NB4 (cell line): ENCODE results near the gene DNAJC6.

Source experiments
- DNase-seq: peaks from one replicate; pipeline ENCODE4 v3.0.0; 2010; ENCODE audit warnings: low read depth
- H3K4me3 ChIP-seq: one replicate; pipeline ENCODE4 v1.5.1; 2011; ENCODE audit warnings: mild to moderate bottlenecking, low read depth, low read length, moderate library complexity
- CTCF ChIP-seq: IDR thresholded peaks from one replicate; pipeline ENCODE4 v1.5.1; 2012; ENCODE audit warnings: low read depth, low read length
- MAX ChIP-seq: IDR thresholded peaks from 2 replicates; pipeline ENCODE4 v1.6.1; 2011; ENCODE audit warnings: low read depth, low read length
- MYC ChIP-seq: IDR thresholded peaks from 2 replicates; pipeline ENCODE4 v1.6.1; 2011; ENCODE audit warnings: low read depth, low read length
- POLR2A ChIP-seq: IDR thresholded peaks from 2 replicates; pipeline ENCODE4 v1.6.1; 2011; ENCODE audit warnings: mild to moderate bottlenecking; ENCODE audit not compliant: insufficient read length; ENCODE audit errors: extremely low read depth

DNAJC6 gene

DNA sequence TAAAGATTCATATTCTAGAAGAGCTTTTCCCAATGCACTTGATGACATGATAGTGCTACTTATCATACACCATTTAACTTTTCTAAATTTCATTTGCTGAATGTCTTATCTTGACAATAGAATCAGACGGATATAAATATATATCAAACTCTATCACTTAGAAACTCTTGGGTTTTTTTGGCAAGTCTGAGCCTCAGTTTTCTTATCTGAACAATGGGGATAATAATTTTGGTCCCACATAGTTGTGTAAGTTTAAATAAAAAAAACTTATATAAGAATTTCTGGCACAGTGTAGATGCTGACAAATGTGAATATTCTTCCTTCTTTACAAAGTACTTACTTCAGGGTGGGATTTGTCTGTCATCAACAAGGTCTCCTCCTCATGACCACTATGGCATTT, 89.7 kb downstream of the DNAJC6 start:
- TF ChIP-seq POLR2A (no peak), MYC (no peak), CTCF (no peak), MAX (no peak)
- no peak for DNase-seq

DNA sequence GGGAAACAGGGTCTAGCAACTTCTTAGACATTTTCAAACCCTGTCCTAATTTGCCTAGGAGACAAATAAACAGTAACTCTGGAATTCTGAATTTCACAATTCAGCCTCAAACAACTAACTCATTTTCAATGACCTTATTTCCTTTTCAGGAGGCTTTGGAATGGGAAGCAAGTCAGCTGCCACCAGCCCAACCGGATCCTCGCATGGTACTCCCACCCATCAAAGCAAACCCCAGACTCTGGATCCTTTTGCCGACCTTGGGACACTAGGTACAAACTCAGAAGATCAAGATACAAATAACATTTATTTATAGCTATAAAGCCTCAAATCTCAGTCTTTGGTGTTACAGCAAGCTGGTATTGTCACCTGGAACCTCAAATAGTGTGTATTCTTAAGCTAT, 92.3 kb downstream of the DNAJC6 start:
- H3K4me3 ChIP-seq, result no peak overlapping the region
- DNase-seq, result no peak
- TF ChIP-seq MAX, result no peak
- no peak for TF ChIP-seq POLR2A
- no peak for TF ChIP-seq MYC
- no peak for TF ChIP-seq CTCF

More for the DNA sequence above, 89.7 kb downstream of the DNAJC6 start:
- H3K4me3 ChIP-seq, result no peak overlapping the region

GRCh38 chr1:65404941-65405340, 95.6 kb downstream of the DNAJC6 start:
- no peak for DNase-seq
- no peak overlapping the region for H3K4me3 ChIP-seq
- no peak for TF ChIP-seq MAX
- no peak for TF ChIP-seq POLR2A
- TF ChIP-seq MYC, result no peak
- no peak for TF ChIP-seq CTCF

GRCh38 chr1:65407877-65408276, 98.5 kb downstream of the DNAJC6 start:
- no peak for TF ChIP-seq POLR2A
- no peak overlapping the region for H3K4me3 ChIP-seq
- DNase-seq, result no peak

DNA sequence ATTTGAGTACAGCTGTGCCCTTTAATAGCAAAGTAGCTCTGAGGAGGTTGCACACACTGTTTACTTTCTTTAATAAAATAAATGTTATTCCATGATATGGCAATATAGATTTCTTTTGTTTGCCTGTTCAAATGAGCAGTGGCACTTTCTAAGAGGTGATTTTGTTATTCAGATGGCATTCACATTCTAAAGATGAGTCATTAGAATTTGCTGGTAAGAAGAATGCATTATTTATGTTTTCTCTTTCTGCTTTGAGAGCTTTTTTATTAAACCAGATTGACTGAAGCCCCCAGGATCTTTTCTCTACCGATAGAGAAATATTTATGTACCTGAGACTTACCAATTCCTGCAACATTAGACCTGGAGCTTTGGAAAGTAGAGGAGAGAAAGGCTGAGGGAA, 100.0 kb downstream of the DNAJC6 start:
- TF ChIP-seq MYC (no peak), CTCF (no peak), MAX (no peak), POLR2A (no peak)
- no peak overlapping the region for H3K4me3 ChIP-seq
- DNase-seq, result no peak

DNA sequence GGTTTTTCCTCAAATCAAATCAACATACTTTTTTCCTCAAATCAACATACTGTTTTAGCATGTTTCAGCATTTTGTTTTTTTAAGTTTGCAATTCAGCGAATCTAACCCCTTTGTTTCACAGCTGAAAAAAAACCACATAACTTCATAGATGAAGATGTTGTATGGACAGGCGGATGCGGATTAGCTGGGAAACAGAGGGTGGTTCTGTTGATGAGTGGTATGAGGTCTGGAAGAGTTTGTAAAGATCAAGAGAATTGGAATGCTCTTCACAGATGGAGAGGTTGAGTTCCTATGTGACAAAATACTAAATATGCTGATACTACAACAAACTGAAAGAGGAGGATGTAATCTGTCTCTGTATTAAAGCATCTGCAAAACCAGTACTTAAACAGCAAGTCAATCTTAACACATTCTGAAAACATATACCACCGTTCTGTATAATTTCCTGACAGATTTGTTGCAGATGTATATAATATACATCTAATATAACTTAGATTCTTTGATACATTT, 100.5 kb downstream of the DNAJC6 start:
- H3K4me3 ChIP-seq, result no peak overlapping the region
- DNase-seq, result no peak
- no peak for TF ChIP-seq MAX
- no peak for TF ChIP-seq CTCF
- no peak for TF ChIP-seq MYC
- no peak for TF ChIP-seq POLR2A
